HepG2 (cell line): ENCODE results near the gene SLC10A1. TPM values are rescaled to one million over a fixed set of nuclear protein-coding genes. Genes with fewer than 3 reads are reported as not detected.

Experiments used
- ARID4A ChIP-seq: sonication (generic); formaldehyde crosslinking; IDR thresholded peaks from 2 replicates; pipeline ENCODE4 v1.5.0; 2020; ENCODE audit warnings: mild to moderate bottlenecking, missing genetic modification reagents, borderline replicate concordance
- GTF3A ChIP-seq: sonication (generic); formaldehyde crosslinking; conservative IDR thresholded peaks from 2 replicates; pipeline ENCODE4 v1.4.0; 2020; ENCODE audit warnings: mild to moderate bottlenecking, missing genetic modification reagents
- HNF4A ChIP-seq: sonication (generic); formaldehyde crosslinking; IDR thresholded peaks from 2 replicates; pipeline ENCODE4 v1.4.0; 2020; ENCODE audit warnings: missing genetic modification reagents
- MIER2 ChIP-seq: IDR thresholded peaks from 2 replicates; pipeline ENCODE4 v1.6.1; 2016; ENCODE audit warnings: missing biosample characterization, missing genetic modification reagents
- RCOR2 ChIP-seq: IDR thresholded peaks from 2 replicates; pipeline ENCODE4 v1.6.1; 2016; ENCODE audit warnings: missing biosample characterization, missing genetic modification reagents
- SAP130 ChIP-seq: IDR thresholded peaks from 2 replicates; pipeline ENCODE4 v1.6.1; 2016; ENCODE audit warnings: low read depth
- SNAI1 ChIP-seq: sonication (generic); formaldehyde crosslinking; IDR thresholded peaks from 2 replicates; pipeline ENCODE4 v1.5.0; 2020; ENCODE audit warnings: mild to moderate bottlenecking, missing genetic modification reagents, borderline replicate concordance
- TCF7 ChIP-seq: sonication (generic); IDR thresholded peaks from 2 replicates; pipeline ENCODE4 v1.6.1; 2016; ENCODE audit warnings: antibody characterized with exemption, low read depth
- ZBTB39 ChIP-seq: sonication (generic); formaldehyde crosslinking; IDR thresholded peaks from 2 replicates; pipeline ENCODE4 v1.5.0; 2020; ENCODE audit warnings: missing genetic modification reagents
- ZC3H4 ChIP-seq: sonication (generic); formaldehyde crosslinking; IDR thresholded peaks from 2 replicates; pipeline ENCODE4 v1.4.0; 2020; ENCODE audit warnings: missing genetic modification reagents, borderline replicate concordance
- ZKSCAN8 ChIP-seq: IDR thresholded peaks from 2 replicates; pipeline ENCODE4 v1.6.1; 2016; ENCODE audit warnings: borderline replicate concordance, missing genetic modification reagents, missing compliant biosample characterization
- ZNF256 ChIP-seq: sonication (generic); formaldehyde crosslinking; conservative IDR thresholded peaks from 2 replicates; pipeline ENCODE4 v1.4.0; 2020; ENCODE audit warnings: missing genetic modification reagents
- ZNF280D ChIP-seq: sonication (generic); formaldehyde crosslinking; IDR thresholded peaks from 2 replicates; pipeline ENCODE4 v1.5.1; 2020; ENCODE audit warnings: mild to moderate bottlenecking, missing genetic modification reagents
- ZNF432 ChIP-seq: sonication (generic); formaldehyde crosslinking; IDR thresholded peaks from 2 replicates; pipeline ENCODE4 v1.5.0; 2020; ENCODE audit warnings: missing genetic modification reagents, mild to moderate bottlenecking, borderline replicate concordance
- ZNF660 ChIP-seq: sonication (generic); formaldehyde crosslinking; IDR thresholded peaks from 2 replicates; pipeline ENCODE4 v1.5.1; 2020; ENCODE audit warnings: mild to moderate bottlenecking, low read depth, missing genetic modification reagents, borderline replicate concordance
- ZNF737 ChIP-seq: sonication (generic); formaldehyde crosslinking; IDR thresholded peaks from 2 replicates; pipeline ENCODE4 v1.5.0; 2020; ENCODE audit warnings: missing genetic modification reagents, mild to moderate bottlenecking, borderline replicate concordance
- ZNF746 ChIP-seq: sonication (generic); formaldehyde crosslinking; IDR thresholded peaks from 2 replicates; pipeline ENCODE4 v1.8.0; 2022; ENCODE audit warnings: mild to moderate bottlenecking, missing genetic modification reagents
- polyA plus RNA-seq, 8 experiments: library from polyadenylated mRNA; depleted of rRNA in 3 of 8; stranded (reverse) in 7 of 8; unstranded in 1 of 8; fragments of >200 nt; fragmentation: Illumina TruSeq in 4 of 8; extraction: Trizol in 4 of 8; gene quantifications; 2 replicates each; pipeline versions ENCODE4 v1.2.1 to v1.2.3, GENCODE V29; 2011 to 2016; ENCODE audit warnings: low read depth in 4 of 8, missing spikeins in 1 of 8, mixed read lengths in 1 of 8; ENCODE audit not compliant: insufficient read depth in 1 of 8
- total RNA-seq, 5 experiments: library from RNA; depleted of rRNA; stranded (reverse); fragments of >200 nt; fragmentation: Illumina TruSeq; extraction: Trizol; gene quantifications; 2 replicates each; pipeline ENCODE4 v1.2.3, GENCODE V29; 2016; ENCODE audit warnings: low read depth in 1 of 5

SLC10A1 gene
- total and polyA plus RNA-seq, 2 of the 13 experiments (the other 11 are each of a cell fraction or from before 2014, with no cell fraction given), result 0.17 TPM; not detected in 1

GRCh38 chr14:69808919-69809808, 12.1 kb upstream of the SLC10A1 start (continued):
- TF ChIP-seq ZNF280D (CRISPR knock-in tag), result 0 out of 2 replicates have a peak, but pooled peaks have one; percentile 29
- no peak; the same call in 1 of the 2 replicates for TF ChIP-seq ZC3H4 (CRISPR knock-in tag)
- TF ChIP-seq ZKSCAN8 (CRISPR knock-in tag), result peak; percentile 64; the same call in 1 of the 2 replicates
- TF ChIP-seq ZNF256 (CRISPR knock-in tag), result no peak
- TF ChIP-seq ARID4A, result 0 out of 2 replicates have a peak, but pooled peaks have one; percentile 39
- TF ChIP-seq SNAI1 (CRISPR knock-in tag), result no peak
- peak; percentile 83 for TF ChIP-seq RCOR2
- TF ChIP-seq ZNF746 (CRISPR knock-in tag), result peak; percentile 76; the same call in 1 of the 2 replicates
- TF ChIP-seq ZNF660 (CRISPR knock-in tag), result no peak
- TF ChIP-seq MIER2 (CRISPR knock-in tag), result peak; percentile 79; the same call in 1 of the 2 replicates
- TF ChIP-seq HNF4A (CRISPR knock-in tag), result peak; percentile 99
- peak; percentile 57; the same call in 1 of the 2 replicates for TF ChIP-seq TCF7
- no peak for TF ChIP-seq ZNF432 (CRISPR knock-in tag)
- TF ChIP-seq SAP130 (CRISPR knock-in tag), result peak; percentile 54
- TF ChIP-seq ZBTB39 (CRISPR knock-in tag), result no peak
- TF ChIP-seq GTF3A (CRISPR knock-in tag), result no peak
- no peak for TF ChIP-seq ZNF737 (CRISPR knock-in tag)
